HG03342 (cell line): ENCODE data around the gene TRAPPC4.
A peak's percentile ranks its signal among the peaks of the same experiment; 100 is the strongest.
"Not testable (repeated sequence)": the region's sequence is repeated elsewhere in the genome, so short reads cannot be mapped to it uniquely, and the experiment has no call there.

Source experiments
- ATAC-seq: cut with Tn5 transposase; IDR thresholded peaks from one replicate; pipeline ENCODE4 v1.9.1; 2021; ENCODE audit warnings: mild to moderate bottlenecking, moderate library complexity; ENCODE audit not compliant: unreplicated experiment

TRAPPC4 gene

GRCh38 chr11:119018074-119018938, at the start of gene TRAPPC4, which contains the start of gene RPS25:
Gene TRAPPC4 (plus strand): TSS chr11:119018766. CDS start chr11:119018796, 30 bp downstream.
Gene RPS25 (minus strand): TSS chr11:119018343. CDS start chr11:119018284, 59 bp downstream.
- peak; percentile 79 for ATAC-seq

- ATAC-seq: not testable (repeated sequence)
These were observed 49.1 kb upstream of the TRAPPC4 start for GRCh38 chr11:118969508-118969907.

- ATAC-seq: no peak
These were observed 46.9 kb upstream of the TRAPPC4 start, which contains the start of gene FOXR1 for GRCh38 chr11:118971646-118972045. Gene FOXR1 (plus strand): TSS chr11:118971761. CDS start chr11:118971932, 171 bp downstream.

GRCh38 chr11:118973985-118974384, 44.6 kb upstream of the TRAPPC4 start:
- no peak for ATAC-seq

- no peak for ATAC-seq
These were observed 42.5 kb upstream of the TRAPPC4 start for GRCh38 chr11:118975771-118976709.

- no peak for ATAC-seq
These were observed 39.1 kb upstream of the TRAPPC4 start for GRCh38 chr11:118979434-118979833.

GRCh38 chr11:118980191-118980881, 38.2 kb upstream of the TRAPPC4 start:
- ATAC-seq: no peak

GRCh38 chr11:118984337-118984736, 34.2 kb upstream of the TRAPPC4 start:
- ATAC-seq: not testable (repeated sequence)

GRCh38 chr11:118984825-118985224, 33.7 kb upstream of the TRAPPC4 start:
- no peak for ATAC-seq

GRCh38 chr11:118988280-118988679, 30.3 kb upstream of the TRAPPC4 start:
- ATAC-seq: no peak

- not testable (repeated sequence) for ATAC-seq
These were observed 27.0 kb upstream of the TRAPPC4 start for GRCh38 chr11:118991486-118992038.

- peak; percentile 48 for ATAC-seq
These were observed 21.5 kb upstream of the TRAPPC4 start for GRCh38 chr11:118996926-118997626.

- peak; percentile 91 for ATAC-seq
These were observed 20.8 kb upstream of the TRAPPC4 start, which contains the start of gene CENATAC for GRCh38 chr11:118997627-118998387. Gene CENATAC (plus strand): TSS chr11:118998138. CDS start chr11:118998198, 60 bp downstream.

GRCh38 chr11:118998388-118998717, 20.2 kb upstream of the TRAPPC4 start:
- ATAC-seq: peak; percentile 18

GRCh38 chr11:118998822-118999221, 19.7 kb upstream of the TRAPPC4 start:
- ATAC-seq: no peak

- ATAC-seq: no peak
These were observed 17.7 kb upstream of the TRAPPC4 start for GRCh38 chr11:119000906-119001305.

GRCh38 chr11:119006656-119007055, 11.9 kb upstream of the TRAPPC4 start:
- no peak for ATAC-seq

GRCh38 chr11:119011476-119012053, 7.0 kb upstream of the TRAPPC4 start:
- no peak for ATAC-seq
